ENCODE results near the gene SLC66A1. TPM values are rescaled to one million over a fixed set of nuclear protein-coding genes. Genes with fewer than 3 reads are reported as not detected.

SLC66A1 gene
- total and polyA plus RNA-seq, 4 experiments from 2014 or later: 3.0 to 10.2 (median 6.1) TPM

DNA sequence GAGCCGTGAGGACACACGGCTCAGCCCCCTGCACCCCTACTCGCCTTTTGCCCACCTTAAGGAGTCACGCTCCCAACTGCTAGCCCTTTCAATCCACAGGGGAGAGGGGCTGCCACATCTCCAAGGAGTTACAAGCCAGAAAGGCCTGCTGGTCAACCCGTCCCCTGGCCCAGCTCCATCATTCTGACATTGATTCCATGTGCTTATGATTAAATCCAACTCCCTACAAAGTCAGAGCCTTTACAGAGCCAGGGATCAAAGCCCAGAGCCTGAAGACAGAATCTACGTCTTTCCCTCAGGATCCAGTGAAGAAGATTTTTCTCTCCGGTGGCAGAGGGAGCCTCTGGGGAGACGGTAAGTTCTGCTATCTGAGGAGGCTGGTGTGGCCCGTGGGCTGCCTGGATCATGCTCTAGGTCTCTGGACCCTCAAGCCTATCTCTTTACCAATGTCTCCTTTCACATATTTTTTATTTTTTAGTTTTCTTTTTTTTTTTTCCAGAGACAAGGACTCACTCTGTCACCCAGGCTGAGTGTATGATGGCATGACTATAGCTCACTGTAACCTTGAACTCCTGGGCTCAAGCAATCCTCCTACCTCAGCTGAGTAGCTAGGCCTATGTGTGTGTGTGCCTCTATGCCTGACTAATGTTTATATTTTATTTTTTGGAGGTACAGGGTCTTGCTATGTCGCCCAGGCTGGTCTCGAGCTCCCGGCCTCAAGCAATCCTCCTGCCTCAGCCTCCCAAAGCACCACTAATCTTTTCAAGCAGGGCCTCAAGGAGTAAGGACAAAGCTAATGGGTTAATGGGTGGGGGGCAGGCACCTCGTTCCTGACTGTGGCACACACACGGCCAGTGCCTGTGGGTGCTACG lies 61.3 kb downstream of the SLC66A1 start:
- no peaks in the 10 kb centered on the region for H3K4me1 ChIP-seq (ENCODE audit: insufficient read depth, low read length)
- no peak for DNase-seq
- H3K27me3 ChIP-seq (ENCODE audit: insufficient read depth, low read length): no peaks in the 10 kb centered on the region
- Mint-ChIP-seq H3K9me3 (no peaks in the 10 kb centered on the region), H3K4me1 (peaks cover 16 to 52% (median 28%) of the 10 kb centered on the region in 4 donors), H3K36me3 (peaks cover 17 to 60% of the 10 kb centered on the region in 2 donors), H3K27me3 (no peaks in the 10 kb centered on the region), H3K4me3 (no peak overlapping the region), H3K27ac (peak overlapping the region in 2 of 7 donors; percentile 42 to 74)
- POLR2A ChIA-PET (ENCODE audit: partially characterized antibody): no interaction called here
- CTCF ChIA-PET (ENCODE audit: partially characterized antibody): interaction anchor here (0.7 to 2.9 kb wide), 4 partner anchors 10 to 209 kb away, joined by 3 to 14 read pairs (median 3); no protein-coding TSS in a partner anchor
- no peaks in the 10 kb centered on the region for H3K9me3 ChIP-seq (ENCODE audit: control insufficient read depth in 1 of 2, low read length in 2 of 2)
- peaks cover 49% of the 10 kb centered on the region for H3K36me3 ChIP-seq (ENCODE audit: insufficient read depth, low read length)
- intact Hi-C loops (cut with micrococcal nuclease): no loop called here
- H3K27ac ChIP-seq (ENCODE audit: low read depth, low read length): no peak overlapping the region
- H3K4me3 ChIP-seq (ENCODE audit: low read length in 2 of 2): no peak overlapping the region

DNA sequence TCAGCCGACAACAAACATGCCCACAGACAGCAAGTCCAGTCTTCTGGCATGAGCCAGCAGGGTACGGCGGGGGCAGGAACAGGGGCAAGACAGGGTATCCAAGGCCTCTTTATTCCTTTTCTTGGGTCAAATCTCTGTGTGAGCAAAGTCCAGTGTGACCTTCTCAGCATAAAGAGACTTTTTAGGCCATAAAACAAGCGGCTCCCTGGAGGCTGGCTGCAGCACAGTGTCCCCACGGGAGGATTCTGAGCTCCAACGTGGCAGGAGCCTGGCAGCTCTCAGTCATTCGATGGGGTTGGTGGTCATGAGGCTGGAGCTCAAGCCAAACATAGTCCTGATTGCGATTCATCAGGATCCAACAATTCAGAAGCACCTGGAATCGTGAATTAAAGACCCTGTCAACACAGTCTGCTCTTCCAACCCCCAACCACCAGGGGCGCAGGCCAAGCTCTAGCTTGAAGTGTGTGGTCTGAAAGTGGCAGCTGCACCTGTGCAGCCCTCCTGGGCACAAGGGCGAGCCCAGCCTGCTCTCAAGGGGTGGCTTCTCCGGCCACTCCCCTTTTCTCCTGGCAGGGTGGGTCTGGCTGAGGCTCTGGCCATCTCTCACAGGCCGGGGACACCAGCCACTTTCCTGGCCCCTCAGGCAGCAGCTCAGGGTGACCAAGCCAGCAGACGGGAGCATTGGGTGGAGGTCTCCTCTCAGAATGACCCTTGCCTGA lies 62.1 kb downstream of the SLC66A1 start:
- H3K4me3 Mint-ChIP-seq: no peak overlapping the region
- no peaks in the 10 kb centered on the region for H3K27me3 Mint-ChIP-seq
- DNase-seq: no peak
- intact Hi-C loops (cut with micrococcal nuclease): no loop called here
- H3K27me3 ChIP-seq (ENCODE audit: insufficient read depth, low read length): no peaks in the 10 kb centered on the region
- peaks cover 53% of the 10 kb centered on the region for H3K36me3 ChIP-seq (ENCODE audit: insufficient read depth, low read length)
- H3K27ac Mint-ChIP-seq: peak overlapping the region in 2 of 7 donors; percentile 55 to 74
- no peaks in the 10 kb centered on the region for H3K9me3 Mint-ChIP-seq
- H3K27ac ChIP-seq (ENCODE audit: low read depth, low read length): no peak overlapping the region
- POLR2A ChIA-PET (ENCODE audit: partially characterized antibody): interaction anchor here (1.2 kb wide), 1 partner anchor 9 kb away, joined by 3 read pairs; no protein-coding TSS in a partner anchor
- CTCF ChIA-PET (ENCODE audit: partially characterized antibody): interaction anchor here (0.7 to 2.9 kb wide), 4 partner anchors 11 to 208 kb away, joined by 3 to 14 read pairs (median 3); no protein-coding TSS in a partner anchor
- peaks cover 17 to 61% of the 10 kb centered on the region in 2 donors for H3K36me3 Mint-ChIP-seq
- H3K4me1 Mint-ChIP-seq: peaks cover 14 to 48% (median 23%) of the 10 kb centered on the region in 4 donors
- H3K9me3 ChIP-seq (ENCODE audit: control insufficient read depth in 1 of 2, low read length in 2 of 2): no peaks in the 10 kb centered on the region
- H3K4me1 ChIP-seq (ENCODE audit: insufficient read depth, low read length): no peaks in the 10 kb centered on the region
- H3K4me3 ChIP-seq (ENCODE audit: low read length in 2 of 2): no peak overlapping the region

DNA sequence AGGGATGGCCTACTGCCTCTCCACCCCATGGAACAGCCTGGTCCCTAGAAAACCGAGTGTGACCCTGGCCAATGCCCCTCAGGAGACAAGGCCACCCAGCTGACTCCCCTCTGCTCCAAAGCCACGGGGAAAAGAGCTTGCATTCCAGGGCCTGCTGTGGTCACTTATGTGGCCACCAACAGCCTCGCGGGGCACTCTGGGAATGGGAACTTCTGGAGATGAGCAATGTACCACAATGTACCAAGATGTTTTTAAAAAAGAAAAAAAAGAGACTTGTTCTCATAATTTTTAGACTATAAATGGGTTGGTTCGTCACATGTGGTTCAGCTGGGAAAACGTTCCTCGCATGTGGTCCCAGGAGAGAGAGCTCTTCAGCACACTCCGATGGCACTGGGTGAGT lies 62.8 kb downstream of the SLC66A1 start:
- Mint-ChIP-seq H3K27ac (peak overlapping the region in 3 of 7 donors; percentile 22 to 66 (median 60)), H3K36me3 (peaks cover 23 to 67% of the 10 kb centered on the region in 2 donors), H3K9me3 (no peaks in the 10 kb centered on the region), H3K4me1 (peaks cover 17 to 49% (median 25%) of the 10 kb centered on the region in 4 donors), H3K4me3 (no peak overlapping the region), H3K27me3 (no peaks in the 10 kb centered on the region)
- no peaks in the 10 kb centered on the region for H3K27me3 ChIP-seq (ENCODE audit: insufficient read depth, low read length)
- POLR2A ChIA-PET (ENCODE audit: partially characterized antibody): interaction anchor here (0.6 to 1.2 kb wide), 2 partner anchors 8 to 480 kb away, joined by 3 read pairs; no protein-coding TSS in a partner anchor
- no peak overlapping the region for H3K27ac ChIP-seq (ENCODE audit: low read depth, low read length)
- no peaks in the 10 kb centered on the region for H3K4me1 ChIP-seq (ENCODE audit: insufficient read depth, low read length)
- intact Hi-C loops (cut with micrococcal nuclease): no loop called here
- H3K36me3 ChIP-seq (ENCODE audit: insufficient read depth, low read length): peaks cover 60% of the 10 kb centered on the region
- DNase-seq: no peak
- H3K4me3 ChIP-seq (ENCODE audit: low read length in 2 of 2): no peak overlapping the region
- H3K9me3 ChIP-seq (ENCODE audit: control insufficient read depth in 1 of 2, low read length in 2 of 2): no peaks in the 10 kb centered on the region
- CTCF ChIA-PET (ENCODE audit: partially characterized antibody): interaction anchor here (1.5 to 2.9 kb wide), 2 partner anchors 12 to 207 kb away, joined by 3 to 14 read pairs; no protein-coding TSS in a partner anchor

DNA sequence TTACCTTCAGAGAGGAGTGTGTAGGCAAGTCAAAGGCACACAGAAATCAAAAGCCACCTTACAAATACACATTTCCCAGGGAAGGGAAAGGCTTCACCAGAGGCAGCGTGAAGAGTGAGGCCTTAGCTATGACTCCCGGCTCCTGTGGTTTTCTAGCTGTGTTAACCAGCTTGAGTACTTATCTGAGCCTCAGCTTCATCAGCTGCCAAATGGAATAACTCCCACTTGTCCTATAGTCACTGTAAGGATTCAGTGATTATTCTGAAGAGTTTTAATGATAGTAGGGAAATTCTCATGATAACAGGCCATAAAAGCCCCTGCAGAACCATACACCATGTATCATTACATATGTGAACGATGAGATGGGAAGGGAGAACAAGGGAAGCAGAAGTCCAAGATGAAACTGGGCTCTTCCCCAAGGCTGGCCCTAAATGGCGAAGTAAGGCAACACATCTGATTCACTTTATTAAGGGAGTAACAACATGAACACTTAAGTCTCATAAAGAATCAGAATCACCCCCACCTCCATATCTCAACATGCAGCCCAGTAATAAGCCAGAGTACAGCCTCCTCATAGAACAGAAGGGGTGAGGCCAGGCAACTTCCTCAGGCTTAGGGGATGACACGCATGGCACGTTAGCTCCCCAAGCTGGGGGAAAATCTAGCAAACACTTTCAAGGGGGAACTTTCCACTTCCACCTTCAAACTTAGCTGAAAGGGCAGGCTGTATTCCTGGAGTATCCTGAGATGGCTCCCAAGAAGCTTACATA lies 63.7 kb downstream of the SLC66A1 start:
- DNase-seq: no peak
- H3K27ac ChIP-seq (ENCODE audit: low read depth, low read length): no peak overlapping the region
- H3K4me1 ChIP-seq (ENCODE audit: insufficient read depth, low read length): no peaks in the 10 kb centered on the region
- Mint-ChIP-seq H3K4me1 (peaks cover 12 to 47% (median 19%) of the 10 kb centered on the region in 4 donors), H3K27ac (peak overlapping the region in 6 of 7 donors; percentile 6 to 60 (median 37)), H3K36me3 (peaks cover 24 to 70% of the 10 kb centered on the region in 2 donors), H3K4me3 (peak overlapping the region in 1 of 8 donors; percentile 12), H3K27me3 (no peaks in the 10 kb centered on the region), H3K9me3 (no peaks in the 10 kb centered on the region)
- peaks cover 66% of the 10 kb centered on the region for H3K36me3 ChIP-seq (ENCODE audit: insufficient read depth, low read length)
- ChIA-PET CTCF (ENCODE audit: partially characterized antibody) (interaction anchor here (0.8 to 2.6 kb wide), 2 partner anchors 32 to 206 kb away, joined by 3 to 12 read pairs; no protein-coding TSS in a partner anchor), POLR2A (ENCODE audit: partially characterized antibody) (interaction anchor here (0.6 kb wide), 1 partner anchor 481 kb away, joined by 3 read pairs; no protein-coding TSS in a partner anchor)
- no peak overlapping the region for H3K4me3 ChIP-seq (ENCODE audit: low read length in 2 of 2)
- no peaks in the 10 kb centered on the region for H3K9me3 ChIP-seq (ENCODE audit: control insufficient read depth in 1 of 2, low read length in 2 of 2)
- intact Hi-C loops (cut with micrococcal nuclease): no loop called here
- H3K27me3 ChIP-seq (ENCODE audit: insufficient read depth, low read length): no peaks in the 10 kb centered on the region

DNA sequence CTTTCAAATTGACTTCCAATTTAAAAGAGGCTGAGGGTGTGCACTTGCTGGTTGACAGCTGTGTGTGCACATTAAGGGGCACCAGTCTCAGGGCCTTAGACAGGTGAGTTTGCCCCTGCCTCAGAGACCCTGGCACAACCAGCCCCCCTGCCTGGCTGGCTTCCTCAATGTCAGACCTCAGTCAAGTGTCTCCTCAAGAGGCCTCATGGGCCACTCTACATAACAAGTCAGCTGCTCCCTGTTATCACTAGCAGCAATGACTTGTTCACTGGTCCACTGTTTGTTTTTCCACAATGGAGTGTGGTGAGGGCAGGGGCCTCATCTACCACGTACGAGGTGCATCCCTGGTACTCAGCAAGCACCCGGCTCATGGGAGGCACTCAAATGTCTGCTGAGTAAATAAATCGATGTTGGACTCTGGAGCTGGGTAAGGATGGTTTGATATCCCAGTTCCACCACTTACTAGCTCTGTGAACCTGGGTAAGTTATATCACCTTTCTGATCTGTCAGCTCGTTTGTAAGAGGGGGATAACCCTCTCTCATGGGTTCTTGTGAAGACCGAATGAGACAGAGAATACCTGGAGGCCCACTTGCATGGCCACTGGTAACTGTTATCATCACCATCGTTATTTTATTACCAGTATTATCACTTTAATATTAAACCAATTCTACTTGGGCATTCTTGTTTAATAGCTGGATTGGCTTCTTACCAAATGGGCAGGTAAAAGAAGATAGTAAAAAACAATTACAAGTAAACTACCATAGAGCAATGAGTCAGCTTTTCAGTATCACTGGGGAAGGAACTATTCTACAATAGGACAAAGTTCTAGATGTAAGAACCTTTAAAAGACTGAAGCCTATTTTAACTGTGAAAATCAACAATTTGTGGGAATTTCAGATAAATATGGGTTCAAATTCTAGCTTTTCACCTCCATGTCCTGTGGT lies 64.6 kb downstream of the SLC66A1 start:
- H3K36me3 ChIP-seq (ENCODE audit: insufficient read depth, low read length): peaks cover 71% of the 10 kb centered on the region
- H3K27me3 ChIP-seq (ENCODE audit: insufficient read depth, low read length): no peaks in the 10 kb centered on the region
- ChIA-PET CTCF (ENCODE audit: partially characterized antibody) (interaction anchor here (0.8 to 2.6 kb wide), 4 partner anchors 15 to 286 kb away, joined by 3 to 12 read pairs (median 3); no protein-coding TSS in a partner anchor), POLR2A (ENCODE audit: partially characterized antibody) (interaction anchor here (1.4 kb wide), 1 partner anchor 14 kb away, joined by 3 read pairs; no protein-coding TSS in a partner anchor)
- intact Hi-C loops (cut with micrococcal nuclease): no loop called here
- Mint-ChIP-seq H3K4me3 (no peak overlapping the region), H3K27ac (peak overlapping the region in 5 of 7 donors; percentile 17 to 55 (median 30)), H3K9me3 (no peaks in the 10 kb centered on the region), H3K36me3 (peaks cover 24 to 72% of the 10 kb centered on the region in 2 donors), H3K27me3 (no peaks in the 10 kb centered on the region), H3K4me1 (peaks cover 11 to 43% (median 18%) of the 10 kb centered on the region in 4 donors)
- DNase-seq: no peak
- no peaks in the 10 kb centered on the region for H3K4me1 ChIP-seq (ENCODE audit: insufficient read depth, low read length)
- no peaks in the 10 kb centered on the region for H3K9me3 ChIP-seq (ENCODE audit: control insufficient read depth in 1 of 2, low read length in 2 of 2)
- H3K27ac ChIP-seq (ENCODE audit: low read depth, low read length): no peak overlapping the region
- H3K4me3 ChIP-seq (ENCODE audit: low read length in 2 of 2): no peak overlapping the region

Data from CD4-positive, alpha-beta memory T cell (primary cell).